Effector memory CD4-positive, alpha-beta T cell (primary cell): ENCODE data around the gene PNMA6E.

Experiments used
- DNase-seq, 3 donors: peaks; one replicate each; pipeline ENCODE4 v3.0.0-alpha.2; 2020
- H3K27ac ChIP-seq: 2 replicates; pipeline ENCODE4 v1.7.0; 2013; ENCODE audit warnings: mild to moderate bottlenecking, low read length, moderate library complexity; ENCODE audit not compliant: insufficient read depth, poor library complexity, severe bottlenecking
- H3K27me3 ChIP-seq: replicated peaks from 2 replicates; pipeline ENCODE4 v1.7.0; 2013; ENCODE audit warnings: mild to moderate bottlenecking, low read length; ENCODE audit not compliant: insufficient read depth, control insufficient read depth, poor library complexity, severe bottlenecking
- H3K36me3 ChIP-seq: 2 replicates; pipeline ENCODE4 v1.7.0; 2013; ENCODE audit warnings: mild to moderate bottlenecking, low read length, moderate library complexity; ENCODE audit not compliant: control insufficient read depth, insufficient read depth
- H3K4me1 ChIP-seq: 2 replicates; pipeline ENCODE4 v1.7.0; 2013; ENCODE audit warnings: low read length, mild to moderate bottlenecking; ENCODE audit not compliant: control insufficient read depth, insufficient read depth, poor library complexity, severe bottlenecking
- H3K4me3 ChIP-seq: 2 replicates; pipeline ENCODE4 v1.7.0; 2013; ENCODE audit warnings: low read length, low read depth, mild to moderate bottlenecking; ENCODE audit not compliant: insufficient read depth, poor library complexity, severe bottlenecking
- H3K9me3 ChIP-seq: 2 replicates; pipeline ENCODE4 v1.7.0; 2013; ENCODE audit warnings: mild to moderate bottlenecking, low read length, moderate library complexity; ENCODE audit not compliant: control insufficient read depth

Gene PNMA6E

GRCh38 chrX:153377727-153378126 lies 23.4 kb downstream of the PNMA6E start:
- no peak for DNase-seq

GRCh38 chrX:153375571-153375970 lies 25.6 kb downstream of the PNMA6E start:
- no peaks in the 10 kb centered on the region for H3K4me1 ChIP-seq
- H3K9me3 ChIP-seq, result no peaks in the 10 kb centered on the region
- no peak overlapping the region for H3K27ac ChIP-seq
- H3K4me3 ChIP-seq, result no peak overlapping the region
- H3K36me3 ChIP-seq, result no peaks in the 10 kb centered on the region
- DNase-seq, result no peak
- H3K27me3 ChIP-seq, result no peaks in the 10 kb centered on the region

More at GRCh38 chrX:153377727-153378126, 23.4 kb downstream of the PNMA6E start:
- Histone ChIP-seq H3K4me3 (no peak overlapping the region), H3K27me3 (no peaks in the 10 kb centered on the region), H3K9me3 (no peaks in the 10 kb centered on the region), H3K36me3 (no peaks in the 10 kb centered on the region), H3K27ac (no peak overlapping the region), H3K4me1 (no peaks in the 10 kb centered on the region)

GRCh38 chrX:153374426-153374825 lies 26.7 kb downstream of the PNMA6E start:
- no peaks in the 10 kb centered on the region for H3K9me3 ChIP-seq
- no peaks in the 10 kb centered on the region for H3K36me3 ChIP-seq
- no peaks in the 10 kb centered on the region for H3K27me3 ChIP-seq
- no peak overlapping the region for H3K4me3 ChIP-seq
- no peak for DNase-seq
- H3K27ac ChIP-seq, result no peak overlapping the region
- H3K4me1 ChIP-seq, result no peaks in the 10 kb centered on the region

GRCh38 chrX:153372949-153373348 lies 28.2 kb downstream of the PNMA6E start:
- no peak for DNase-seq
- Histone ChIP-seq H3K4me1 (no peaks in the 10 kb centered on the region), H3K4me3 (no peak overlapping the region), H3K9me3 (no peaks in the 10 kb centered on the region), H3K27me3 (no peaks in the 10 kb centered on the region), H3K27ac (no peak overlapping the region), H3K36me3 (no peaks in the 10 kb centered on the region)

- Histone ChIP-seq H3K9me3 (no peaks in the 10 kb centered on the region), H3K27me3 (no peaks in the 10 kb centered on the region), H3K4me1 (no peaks in the 10 kb centered on the region), H3K4me3 (no peak overlapping the region), H3K36me3 (no peaks in the 10 kb centered on the region), H3K27ac (no peak overlapping the region)
- DNase-seq, result no peak
Measured at GRCh38 chrX:153371256-153371655, 29.9 kb downstream of the PNMA6E start.

GRCh38 chrX:153370293-153371055 lies 30.7 kb downstream of the PNMA6E start:
- no peak for DNase-seq
- H3K36me3 ChIP-seq, result no peaks in the 10 kb centered on the region

GRCh38 chrX:153366878-153367538 lies 34.1 kb downstream of the PNMA6E start:
- Histone ChIP-seq H3K4me1 (no peaks in the 10 kb centered on the region), H3K27me3 (no peaks in the 10 kb centered on the region), H3K27ac (no peak overlapping the region), H3K4me3 (no peak overlapping the region), H3K36me3 (no peaks in the 10 kb centered on the region), H3K9me3 (no peaks in the 10 kb centered on the region)
- DNase-seq, result no peak

More at GRCh38 chrX:153370293-153371055, 30.7 kb downstream of the PNMA6E start:
- Histone ChIP-seq H3K27ac (no peak overlapping the region), H3K27me3 (no peaks in the 10 kb centered on the region), H3K9me3 (no peaks in the 10 kb centered on the region), H3K4me1 (no peaks in the 10 kb centered on the region), H3K4me3 (no peak overlapping the region)

GRCh38 chrX:153366119-153366518 lies 35.0 kb downstream of the PNMA6E start:
- Histone ChIP-seq H3K27me3 (no peaks in the 10 kb centered on the region), H3K27ac (no peak overlapping the region), H3K4me1 (no peaks in the 10 kb centered on the region), H3K36me3 (no peaks in the 10 kb centered on the region), H3K4me3 (no peak overlapping the region), H3K9me3 (no peaks in the 10 kb centered on the region)
- no peak for DNase-seq

- Histone ChIP-seq H3K4me1 (no peaks in the 10 kb centered on the region), H3K9me3 (no peaks in the 10 kb centered on the region), H3K27me3 (no peaks in the 10 kb centered on the region), H3K36me3 (no peaks in the 10 kb centered on the region), H3K27ac (no peak overlapping the region), H3K4me3 (no peak overlapping the region)
- DNase-seq, result no peak
Measured at GRCh38 chrX:153365670-153366069, 35.5 kb downstream of the PNMA6E start.

- Histone ChIP-seq H3K9me3 (no peaks in the 10 kb centered on the region), H3K27ac (no peak overlapping the region), H3K4me3 (no peak overlapping the region), H3K27me3 (no peaks in the 10 kb centered on the region), H3K36me3 (no peaks in the 10 kb centered on the region), H3K4me1 (no peaks in the 10 kb centered on the region)
- DNase-seq, result no peak
Measured at GRCh38 chrX:153361781-153362397, 39.3 kb downstream of the PNMA6E start.
